OCI-M1 (cell line): ENCODE results near the gene SLC25A42.
"Not testable (repeated sequence)": the region's sequence is repeated elsewhere in the genome, so short reads cannot be mapped to it uniquely, and the experiment has no call there.

Source experiments
- DNase-seq: peaks from one replicate; lab custom pipeline; 2025; lab: John Stamatoyannopoulos, UW

Gene SLC25A42

GRCh38 chr19:19068659-19069654 is 5.2 kb downstream of the SLC25A42 start:
- no peak for DNase-seq

- DNase-seq: no peak
These were observed 8.1 kb downstream of the SLC25A42 start for GRCh38 chr19:19071897-19072296.

- no peak for DNase-seq
These were observed 10.5 kb downstream of the SLC25A42 start for GRCh38 chr19:19074196-19074882.

- DNase-seq: no peak
These were observed 11.3 kb downstream of the SLC25A42 start for GRCh38 chr19:19075126-19075525.

- DNase-seq: no peak
These were observed 12.7 kb downstream of the SLC25A42 start for GRCh38 chr19:19076476-19076875.

GRCh38 chr19:19077103-19077502 is 13.3 kb downstream of the SLC25A42 start:
- DNase-seq: no peak

- DNase-seq: no peak
These were observed 15.0 kb downstream of the SLC25A42 start for GRCh38 chr19:19078801-19079200.

- no peak for DNase-seq
These were observed 15.8 kb downstream of the SLC25A42 start for GRCh38 chr19:19079571-19079970.

- DNase-seq: peak; percentile 19
These were observed 17.9 kb downstream of the SLC25A42 start for GRCh38 chr19:19081642-19082151.

GRCh38 chr19:19083413-19084178 is 19.8 kb downstream of the SLC25A42 start:
- no peak for DNase-seq

GRCh38 chr19:19087676-19088075 is 23.9 kb downstream of the SLC25A42 start:
- no peak for DNase-seq

- no peak for DNase-seq
These were observed 30.7 kb downstream of the SLC25A42 start for GRCh38 chr19:19094513-19094912.

GRCh38 chr19:19095691-19096090 is 31.9 kb downstream of the SLC25A42 start:
- DNase-seq: no peak

GRCh38 chr19:19096641-19097627 is 33.1 kb downstream of the SLC25A42 start:
- no peak for DNase-seq

GRCh38 chr19:19098084-19098702 is 34.4 kb downstream of the SLC25A42 start:
- DNase-seq: no peak

GRCh38 chr19:19098703-19099632 is 35.2 kb downstream of the SLC25A42 start:
- no peak for DNase-seq

GRCh38 chr19:19101540-19101939 is 37.7 kb downstream of the SLC25A42 start:
- no peak for DNase-seq

- DNase-seq: not testable (repeated sequence)
These were observed 38.8 kb downstream of the SLC25A42 start for GRCh38 chr19:19102566-19102965.

- no peak for DNase-seq
These were observed 39.4 kb downstream of the SLC25A42 start for GRCh38 chr19:19103167-19103566.
